GM21737 (cell line): ENCODE measurements around the gene ACOT4.
"Not testable (repeated sequence)": the region's sequence is repeated elsewhere in the genome, so short reads cannot be mapped to it uniquely, and the experiment has no call there.

ENCODE experiments used
- ATAC-seq: cut with Tn5 transposase; IDR thresholded peaks from one replicate; pipeline ENCODE4 v1.9.1; 2021; ENCODE audit warnings: mild to moderate bottlenecking, moderate library complexity; ENCODE audit not compliant: unreplicated experiment

Gene ACOT4

GRCh38 chr14:73576391-73576790, 15.3 kb upstream of the ACOT4 start:
- ATAC-seq, result no peak

GRCh38 chr14:73577214-73577613, 14.5 kb upstream of the ACOT4 start:
- ATAC-seq, result not testable (repeated sequence)

- ATAC-seq, result not testable (repeated sequence)
Measured at GRCh38 chr14:73582102-73582979, 9.3 kb upstream of the ACOT4 start.

- ATAC-seq, result no peak
Measured at GRCh38 chr14:73588695-73589094, 3.0 kb upstream of the ACOT4 start.

GRCh38 chr14:73589116-73589515, 2.6 kb upstream of the ACOT4 start:
- ATAC-seq, result no peak

- not testable (repeated sequence) for ATAC-seq
Measured at GRCh38 chr14:73590673-73591004, 1.0 kb upstream of the ACOT4 start.

GRCh38 chr14:73594491-73594890, 2.8 kb downstream of the ACOT4 start:
- ATAC-seq, result no peak

GRCh38 chr14:73599499-73599898, 7.8 kb downstream of the ACOT4 start:
- ATAC-seq, result no peak

- ATAC-seq, result no peak
Measured at GRCh38 chr14:73602994-73603393, 11.3 kb downstream of the ACOT4 start.

- ATAC-seq, result no peak
Measured at GRCh38 chr14:73606271-73606670, 14.6 kb downstream of the ACOT4 start.

GRCh38 chr14:73607241-73607640, 15.6 kb downstream of the ACOT4 start:
- ATAC-seq, result no peak

GRCh38 chr14:73610687-73611086, 19.0 kb downstream of the ACOT4 start:
- no peak for ATAC-seq

- ATAC-seq, result peak; percentile 71
Measured at GRCh38 chr14:73612339-73613045, 20.8 kb downstream of the ACOT4 start, which contains the start of gene ACOT6. ACOT6 (plus strand) TSS chr14:73612517; CDS start chr14:73612572, 55 bp downstream.

- ATAC-seq, result no peak
Measured at GRCh38 chr14:73613046-73613383, 21.3 kb downstream of the ACOT4 start.

- ATAC-seq, result no peak
Measured at GRCh38 chr14:73613419-73613963, 21.8 kb downstream of the ACOT4 start.

GRCh38 chr14:73616831-73617230, 25.2 kb downstream of the ACOT4 start:
- no peak for ATAC-seq

GRCh38 chr14:73619524-73619923, 27.9 kb downstream of the ACOT4 start:
- no peak for ATAC-seq

GRCh38 chr14:73620268-73620667, 28.6 kb downstream of the ACOT4 start:
- ATAC-seq, result no peak

GRCh38 chr14:73623504-73624054, 31.9 kb downstream of the ACOT4 start:
- ATAC-seq, result no peak

GRCh38 chr14:73625706-73626105, 34.0 kb downstream of the ACOT4 start:
- no peak for ATAC-seq

- no peak for ATAC-seq
Measured at GRCh38 chr14:73627151-73627558, 35.5 kb downstream of the ACOT4 start.
